SK-N-SH (cell line): Measurements from ENCODE around the gene ABL2. TPM values are rescaled to one million over a fixed set of nuclear protein-coding genes. Genes with fewer than 3 reads are reported as not detected.

Experiments
- CTCF ChIA-PET: fragments of 300-600, 350-600 bp; formaldehyde crosslinking; extraction: SDS; loops from one replicate; lab custom pipeline; 2021; lab: Yijun Ruan, JAX
- POLR2A ChIA-PET: fragments of 350-600 bp; sonication (Branson Sonifier 250); formaldehyde crosslinking; extraction: SDS; loops from one replicate; lab custom pipeline; 2020; ENCODE audit warnings: antibody characterized with exemption, inconsistent platforms; lab: Yijun Ruan, JAX
- DNase-seq: peaks from one replicate; pipeline ENCODE4 v3.0.0; 2012
- H2AFZ ChIP-seq: fragments of 200-600 bp; sonication (generic); 2 replicates; pipeline ENCODE4 v1.8.1; 2016; ENCODE audit warnings: antibody characterized with exemption, mild to moderate bottlenecking, low read depth
- H3F3A ChIP-seq: fragments of 200-600 bp; sonication (generic); replicated peaks from 2 replicates; pipeline ENCODE3; 2016; ENCODE audit warnings: antibody characterized with exemption, mild to moderate bottlenecking; ENCODE audit not compliant: insufficient read depth
- H3K27ac ChIP-seq, 2 experiments: fragments of 200-500 bp in 1 of 2; fragments of 200-600 bp in 1 of 2; sonication (Bioruptor generic) in 1 of 2; sonication (generic), shearing (Covaris generic) in 1 of 2; 2 replicates each; pipeline versions ENCODE4 v1.5.1 to v1.6.1; 2014 to 2016; ENCODE audit warnings: low read depth in 2 of 2, inconsistent platforms in 1 of 2, low read length in 1 of 2, mild to moderate bottlenecking in 1 of 2, mixed read lengths in 1 of 2
- H3K27me3 ChIP-seq: fragments of 200-600 bp; sonication (generic), shearing (Covaris generic); 2 replicates; pipeline ENCODE4 v1.6.1; 2016; ENCODE audit warnings: mixed run types; ENCODE audit not compliant: insufficient read depth
- H3K36me3 ChIP-seq, 2 experiments: fragments of 200-500 bp in 1 of 2; fragments of 200-600 bp in 1 of 2; sonication (Bioruptor generic) in 1 of 2; sonication (generic) in 1 of 2; replicated peaks in 1 of 2; 2 replicates each; pipeline versions ENCODE3 to v1.5.1; 2014 to 2016; ENCODE audit warnings: low read length in 1 of 2, mild to moderate bottlenecking in 1 of 2; ENCODE audit not compliant: insufficient read depth in 2 of 2, control insufficient read depth in 1 of 2
- H3K4me1 ChIP-seq, 2 experiments: fragments of 200-500 bp in 1 of 2; fragments of 200-600 bp in 1 of 2; sonication (Bioruptor generic) in 1 of 2; sonication (generic), shearing (Covaris generic) in 1 of 2; 2 replicates each; pipeline versions ENCODE4 v1.5.1 to v1.6.1; 2014 to 2016; ENCODE audit warnings: low read depth in 1 of 2, low read length in 1 of 2, mixed run types in 1 of 2; ENCODE audit not compliant: insufficient read depth in 2 of 2, control insufficient read depth in 1 of 2
- H3K4me2 ChIP-seq: fragments of 200-600 bp; sonication (generic), shearing (Covaris generic); 2 replicates; pipeline ENCODE4 v1.6.1; 2017; ENCODE audit warnings: mixed run types
- H3K4me3 ChIP-seq, 2 experiments: fragments of 200-500 bp in 1 of 2; fragments of 200-600 bp in 1 of 2; sonication (Bioruptor generic) in 1 of 2; sonication (generic), shearing (Covaris generic) in 1 of 2; 2 replicates each; pipeline versions ENCODE4 v1.5.1 to v1.8.1; 2014 to 2016; ENCODE audit warnings: low read depth in 2 of 2, inconsistent platforms in 1 of 2, low read length in 1 of 2, mild to moderate bottlenecking in 1 of 2, mixed read lengths in 1 of 2, moderate library complexity in 1 of 2
- H3K79me2 ChIP-seq: fragments of 200-600 bp; sonication (generic); 2 replicates; pipeline ENCODE4 v1.8.1; 2017; ENCODE audit warnings: mild to moderate bottlenecking; ENCODE audit not compliant: insufficient read depth
- H3K9ac ChIP-seq: fragments of 200-600 bp; sonication (generic); 2 replicates; pipeline ENCODE4 v1.6.1; 2017; ENCODE audit warnings: mixed run types
- H3K9me2 ChIP-seq: fragments of 200-600 bp; sonication (generic); 2 replicates; pipeline ENCODE4 v1.6.1; 2017; ENCODE audit warnings: mixed run types
- H3K9me3 ChIP-seq: fragments of 200-600 bp; sonication (generic); 2 replicates; pipeline ENCODE4 v1.6.1; 2017; ENCODE audit warnings: mixed run types, mild to moderate bottlenecking, moderate library complexity
- H4K20me1 ChIP-seq: fragments of 200-600 bp; sonication (generic); 2 replicates; pipeline ENCODE4 v1.6.1; 2017; ENCODE audit warnings: mild to moderate bottlenecking, mixed run types; ENCODE audit not compliant: insufficient read depth
- CHD2 ChIP-seq: fragments of 150-350 bp; IDR thresholded peaks from 2 replicates; pipeline ENCODE4 v1.6.1; 2018; ENCODE audit warnings: low read length; ENCODE audit not compliant: partially characterized antibody
- EP300 ChIP-seq, 2 experiments: IDR thresholded peaks; 2 replicates each; pipeline versions ENCODE4 v1.4.0 to v1.6.1; 2012; ENCODE audit warnings: borderline replicate concordance in 1 of 2, low read depth in 1 of 2, low read length in 1 of 2
- GATA2 ChIP-seq: sonication (generic); formaldehyde crosslinking; IDR thresholded peaks from 2 replicates; pipeline ENCODE4 v1.5.0; 2020; ENCODE audit warnings: mild to moderate bottlenecking, missing genetic modification reagents
- MXI1 ChIP-seq: IDR thresholded peaks from 2 replicates; pipeline ENCODE4 v1.6.1; 2012; ENCODE audit warnings: mild to moderate bottlenecking, low read depth, low read length, improper control_type of control experiment
- POLR2AphosphoS5 ChIP-seq: IDR thresholded peaks from 2 replicates; pipeline ENCODE4 v1.6.1; 2012; ENCODE audit warnings: low read depth, low read length
- RCOR1 ChIP-seq: fragments of 150-350 bp; IDR thresholded peaks from 2 replicates; pipeline ENCODE4 v1.6.1; 2017; ENCODE audit warnings: antibody characterized with exemption, low read length
- SIN3A ChIP-seq: IDR thresholded peaks from 2 replicates; pipeline ENCODE4 v1.6.1; 2012; ENCODE audit warnings: low read depth, mild to moderate bottlenecking, low read length, moderate library complexity, borderline replicate concordance
- SMC3 ChIP-seq: IDR thresholded peaks from 2 replicates; pipeline ENCODE4 v1.6.1; 2012; ENCODE audit warnings: low read depth, low read length, improper control_type of control experiment
- USF2 ChIP-seq: fragments of 150-350 bp; IDR thresholded peaks from 2 replicates; pipeline ENCODE4 v1.6.1; 2017; ENCODE audit warnings: antibody characterized with exemption, low read length, low read depth, borderline replicate concordance
- YY1 ChIP-seq: IDR thresholded peaks from 2 replicates; pipeline ENCODE4 v1.4.0; 2012; ENCODE audit warnings: low read depth, mild to moderate bottlenecking
- ZBTB33 ChIP-seq: IDR thresholded peaks from 2 replicates; pipeline ENCODE4 v1.4.0; 2012; ENCODE audit warnings: low read depth, borderline replicate concordance
- WGBS: methylation state at CpG from one replicate; pipeline ENCODE4 v1.1.6; 2017; ENCODE audit warnings: low lambda C conversion rate; 5-methylcytosine and 5-hydroxymethylcytosine counted together
- polyA plus RNA-seq, 3 experiments: library from polyadenylated mRNA; depleted of rRNA; stranded (reverse); fragments of >200 nt; gene quantifications; 2 replicates each; pipeline ENCODE4 v1.2.3, GENCODE V29; 2012
- TF ChIP-seq, protein P1 (sequence below): fragments of 200-600 bp; sonication (generic); IDR thresholded peaks from 2 replicates; pipeline ENCODE4 v1.6.1; 2017; ENCODE audit warnings: antibody characterized with exemption, mild to moderate bottlenecking, moderate library complexity
- TF ChIP-seq, protein P2 (sequence below): fragments of 150-350 bp; IDR thresholded peaks from 2 replicates; pipeline ENCODE4 v1.6.1; 2016; ENCODE audit warnings: mild to moderate bottlenecking, low read depth, low read length

Gene ABL2
- polyA plus RNA-seq, 1 of the 3 experiments (the other 2 are of a cell fraction) = 7.5 TPM

DNA sequence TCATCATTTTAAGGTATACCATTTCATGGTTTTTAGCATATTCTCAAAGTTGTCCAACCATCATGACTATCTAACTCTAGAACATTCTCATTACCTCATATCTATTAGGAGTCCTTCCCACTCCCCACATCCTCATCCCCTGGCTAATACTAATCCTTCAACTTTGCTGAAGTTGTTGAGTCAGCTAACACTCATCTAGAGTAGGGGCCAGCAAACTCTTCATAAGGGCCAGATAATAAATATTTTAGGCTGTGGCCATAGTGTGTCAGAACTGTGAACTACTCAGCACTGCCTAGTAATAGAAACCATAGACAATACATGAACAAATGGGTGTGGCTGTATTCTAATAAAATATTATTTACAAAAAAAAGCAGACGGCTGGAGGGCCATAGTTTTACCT is 104.6 kb downstream of the ABL2 start:
- TF ChIP-seq CHD2 = no peak
- TF ChIP-seq, protein P1, sequence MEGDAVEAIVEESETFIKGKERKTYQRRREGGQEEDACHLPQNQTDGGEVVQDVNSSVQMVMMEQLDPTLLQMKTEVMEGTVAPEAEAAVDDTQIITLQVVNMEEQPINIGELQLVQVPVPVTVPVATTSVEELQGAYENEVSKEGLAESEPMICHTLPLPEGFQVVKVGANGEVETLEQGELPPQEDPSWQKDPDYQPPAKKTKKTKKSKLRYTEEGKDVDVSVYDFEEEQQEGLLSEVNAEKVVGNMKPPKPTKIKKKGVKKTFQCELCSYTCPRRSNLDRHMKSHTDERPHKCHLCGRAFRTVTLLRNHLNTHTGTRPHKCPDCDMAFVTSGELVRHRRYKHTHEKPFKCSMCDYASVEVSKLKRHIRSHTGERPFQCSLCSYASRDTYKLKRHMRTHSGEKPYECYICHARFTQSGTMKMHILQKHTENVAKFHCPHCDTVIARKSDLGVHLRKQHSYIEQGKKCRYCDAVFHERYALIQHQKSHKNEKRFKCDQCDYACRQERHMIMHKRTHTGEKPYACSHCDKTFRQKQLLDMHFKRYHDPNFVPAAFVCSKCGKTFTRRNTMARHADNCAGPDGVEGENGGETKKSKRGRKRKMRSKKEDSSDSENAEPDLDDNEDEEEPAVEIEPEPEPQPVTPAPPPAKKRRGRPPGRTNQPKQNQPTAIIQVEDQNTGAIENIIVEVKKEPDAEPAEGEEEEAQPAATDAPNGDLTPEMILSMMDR = no peak
- no peak for TF ChIP-seq MXI1
- no peak for TF ChIP-seq POLR2AphosphoS5
- no peak for TF ChIP-seq RCOR1
- no peak for TF ChIP-seq ZBTB33
- no peak for TF ChIP-seq SMC3
- TF ChIP-seq YY1 = no peak
- no peak for TF ChIP-seq EP300 (IDR thresholded peaks at IDR 0.05; ENCODE audit: borderline replicate concordance in 1 of 2, low read depth in 1 of 2, low read length in 1 of 2)
- no peak for TF ChIP-seq SIN3A
- TF ChIP-seq GATA2 = no peak
- no peak for TF ChIP-seq USF2
- TF ChIP-seq, protein P2, sequence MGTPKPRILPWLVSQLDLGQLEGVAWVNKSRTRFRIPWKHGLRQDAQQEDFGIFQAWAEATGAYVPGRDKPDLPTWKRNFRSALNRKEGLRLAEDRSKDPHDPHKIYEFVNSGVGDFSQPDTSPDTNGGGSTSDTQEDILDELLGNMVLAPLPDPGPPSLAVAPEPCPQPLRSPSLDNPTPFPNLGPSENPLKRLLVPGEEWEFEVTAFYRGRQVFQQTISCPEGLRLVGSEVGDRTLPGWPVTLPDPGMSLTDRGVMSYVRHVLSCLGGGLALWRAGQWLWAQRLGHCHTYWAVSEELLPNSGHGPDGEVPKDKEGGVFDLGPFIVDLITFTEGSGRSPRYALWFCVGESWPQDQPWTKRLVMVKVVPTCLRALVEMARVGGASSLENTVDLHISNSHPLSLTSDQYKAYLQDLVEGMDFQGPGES = no peak
- TF ChIP-seq, all 33 proteins: peak for 0
- peaks cover 79% of the 10 kb centered on the region for H3K79me2 ChIP-seq
- peaks cover 20 to 53% of the 10 kb centered on the region in 2 experiments for H3K36me3 ChIP-seq
- POLR2A ChIA-PET = no interaction called here
- CTCF ChIA-PET = no interaction called here
- H4K20me1 ChIP-seq = peaks cover 3% of the 10 kb centered on the region; the same call in 1 of the 2 replicates
- no peak overlapping the region for H2AFZ ChIP-seq
- no peak overlapping the region for H3K4me2 ChIP-seq
- H3K9me2 ChIP-seq = no peaks in the 10 kb centered on the region
- 77% methylated on average over 1 of the region's 1 CpG for WGBS
- no peaks in the 10 kb centered on the region for H3K9me3 ChIP-seq
- H3K4me1 ChIP-seq = peaks cover 5 to 25% of the 10 kb centered on the region in 2 experiments
- H3F3A ChIP-seq = peaks cover 43% of the 10 kb centered on the region
- peak overlapping the region in 1 of 2 experiments; percentile 92; a peak in 2 of 4 replicates for H3K27ac ChIP-seq
- DNase-seq = no peak
- no peak overlapping the region for H3K9ac ChIP-seq
- no peak overlapping the region for H3K4me3 ChIP-seq
- H3K27me3 ChIP-seq = no peaks in the 10 kb centered on the region
